ENCODE results near the gene CHFR.

GRCh38 chr12:132923356-132923909 lies 36.0 kb upstream of the CHFR start:
- TF ChIP-seq CTCF (IDR thresholded peaks at IDR 0.05) (no peak), POLR2AphosphoS5 (IDR thresholded peaks at IDR 0.05; ENCODE audit: low read depth, low read length) (no peak), SIN3A (IDR thresholded peaks at IDR 0.05; ENCODE audit: borderline replicate concordance, insufficient read depth, low read depth, low read length) (no peak)
- TF ChIP-seq, protein P1, sequence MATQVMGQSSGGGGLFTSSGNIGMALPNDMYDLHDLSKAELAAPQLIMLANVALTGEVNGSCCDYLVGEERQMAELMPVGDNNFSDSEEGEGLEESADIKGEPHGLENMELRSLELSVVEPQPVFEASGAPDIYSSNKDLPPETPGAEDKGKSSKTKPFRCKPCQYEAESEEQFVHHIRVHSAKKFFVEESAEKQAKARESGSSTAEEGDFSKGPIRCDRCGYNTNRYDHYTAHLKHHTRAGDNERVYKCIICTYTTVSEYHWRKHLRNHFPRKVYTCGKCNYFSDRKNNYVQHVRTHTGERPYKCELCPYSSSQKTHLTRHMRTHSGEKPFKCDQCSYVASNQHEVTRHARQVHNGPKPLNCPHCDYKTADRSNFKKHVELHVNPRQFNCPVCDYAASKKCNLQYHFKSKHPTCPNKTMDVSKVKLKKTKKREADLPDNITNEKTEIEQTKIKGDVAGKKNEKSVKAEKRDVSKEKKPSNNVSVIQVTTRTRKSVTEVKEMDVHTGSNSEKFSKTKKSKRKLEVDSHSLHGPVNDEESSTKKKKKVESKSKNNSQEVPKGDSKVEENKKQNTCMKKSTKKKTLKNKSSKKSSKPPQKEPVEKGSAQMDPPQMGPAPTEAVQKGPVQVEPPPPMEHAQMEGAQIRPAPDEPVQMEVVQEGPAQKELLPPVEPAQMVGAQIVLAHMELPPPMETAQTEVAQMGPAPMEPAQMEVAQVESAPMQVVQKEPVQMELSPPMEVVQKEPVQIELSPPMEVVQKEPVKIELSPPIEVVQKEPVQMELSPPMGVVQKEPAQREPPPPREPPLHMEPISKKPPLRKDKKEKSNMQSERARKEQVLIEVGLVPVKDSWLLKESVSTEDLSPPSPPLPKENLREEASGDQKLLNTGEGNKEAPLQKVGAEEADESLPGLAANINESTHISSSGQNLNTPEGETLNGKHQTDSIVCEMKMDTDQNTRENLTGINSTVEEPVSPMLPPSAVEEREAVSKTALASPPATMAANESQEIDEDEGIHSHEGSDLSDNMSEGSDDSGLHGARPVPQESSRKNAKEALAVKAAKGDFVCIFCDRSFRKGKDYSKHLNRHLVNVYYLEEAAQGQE (IDR thresholded peaks at IDR 0.05; ENCODE audit: insufficient read depth in 1 of 2, low read depth in 2 of 2, low read length in 1 of 2): no peak

All from Panc1 (cell line).